Measurements from ENCODE around the gene ITPR1. TPM values are rescaled to one million over a fixed set of nuclear protein-coding genes. Genes with fewer than 3 reads are reported as not detected.

The ITPR1 gene
- total and polyA plus RNA-seq, 2 experiments from 2014 or later, result 6.8 to 21.0 TPM

- H3K9me2 ChIP-seq (ENCODE audit: insufficient read depth), result no peaks in the 10 kb centered on the region
- no peak overlapping the region for H3K27ac ChIP-seq (ENCODE audit: low read depth)
- no peak for DNase-seq (ENCODE audit: low spot score)
- no peak overlapping the region for H2AFZ ChIP-seq
- TF ChIP-seq EZH2phosphoT487 (IDR thresholded peaks at IDR 0.05; ENCODE audit: unreplicated experiment), result no peak
- no peak overlapping the region for H3K4me3 ChIP-seq
- H3K4me1 ChIP-seq (ENCODE audit: insufficient read depth), result no peaks in the 10 kb centered on the region; the same call in 1 of the 2 replicates
- Mint-ChIP-seq H3K4me3 (no peak overlapping the region), H3K9me3 (peaks cover 17% of the 10 kb centered on the region), H3K27me3 (ENCODE audit: insufficient read depth, low read depth, poor library complexity) (peaks cover 8% of the 10 kb centered on the region), H3K36me3 (ENCODE audit: low read depth) (peaks cover 33% of the 10 kb centered on the region), H3K27ac (no peak overlapping the region), H3K4me1 (peaks cover 13% of the 10 kb centered on the region)
- no peaks in the 10 kb centered on the region for H3K36me3 ChIP-seq (ENCODE audit: insufficient read depth)
- no peaks in the 10 kb centered on the region for H3F3A ChIP-seq (replicated peaks; ENCODE audit: low read depth)
- no peaks in the 10 kb centered on the region for H3K27me3 ChIP-seq (ENCODE audit: insufficient read depth)
- no peak for ATAC-seq
- H3K79me2 ChIP-seq (replicated peaks; ENCODE audit: insufficient read depth), result no peaks in the 10 kb centered on the region
- no peak overlapping the region for H3K4me2 ChIP-seq
- H4K20me1 ChIP-seq (replicated peaks; ENCODE audit: insufficient read depth), result no peaks in the 10 kb centered on the region
Measured at GRCh38 chr3:4816306-4816705, 323.2 kb downstream of the ITPR1 start.

GRCh38 chr3:4816718-4817117, 323.6 kb downstream of the ITPR1 start:
- H3K27ac ChIP-seq (ENCODE audit: low read depth), result no peak overlapping the region
- H3K4me2 ChIP-seq, result no peak overlapping the region
- Mint-ChIP-seq H3K9me3 (peaks cover 17% of the 10 kb centered on the region), H3K27ac (no peak overlapping the region), H3K4me3 (no peak overlapping the region), H3K27me3 (ENCODE audit: insufficient read depth, low read depth, poor library complexity) (peaks cover 8% of the 10 kb centered on the region), H3K36me3 (ENCODE audit: low read depth) (peaks cover 35% of the 10 kb centered on the region), H3K4me1 (peaks cover 13% of the 10 kb centered on the region)
- H3F3A ChIP-seq (replicated peaks; ENCODE audit: low read depth), result no peaks in the 10 kb centered on the region
- no peaks in the 10 kb centered on the region for H4K20me1 ChIP-seq (replicated peaks; ENCODE audit: insufficient read depth)
- ATAC-seq, result no peak
- no peaks in the 10 kb centered on the region for H3K79me2 ChIP-seq (replicated peaks; ENCODE audit: insufficient read depth)
- H3K27me3 ChIP-seq (ENCODE audit: insufficient read depth), result no peaks in the 10 kb centered on the region
- no peak overlapping the region for H2AFZ ChIP-seq
- DNase-seq (ENCODE audit: low spot score), result no peak
- H3K9me2 ChIP-seq (ENCODE audit: insufficient read depth), result no peaks in the 10 kb centered on the region
- no peaks in the 10 kb centered on the region; the same call in 1 of the 2 replicates for H3K4me1 ChIP-seq (ENCODE audit: insufficient read depth)
- no peak overlapping the region for H3K4me3 ChIP-seq
- no peaks in the 10 kb centered on the region for H3K36me3 ChIP-seq (ENCODE audit: insufficient read depth)
- TF ChIP-seq REST (IDR thresholded peaks at IDR 0.05; ENCODE audit: unreplicated experiment), result no peak
- TF ChIP-seq NANOG (IDR thresholded peaks at IDR 0.05; ENCODE audit: borderline replicate concordance), result no peak
- TF ChIP-seq ZNF331 (CRISPR knock-in tag; IDR thresholded peaks at IDR 0.05; ENCODE audit: low read depth), result no peak
- TF ChIP-seq EZH2phosphoT487 (IDR thresholded peaks at IDR 0.05; ENCODE audit: unreplicated experiment), result no peak
- TF ChIP-seq STAT1 (IDR thresholded peaks at IDR 0.05; ENCODE audit: unreplicated experiment), result no peak
- no peak for TF ChIP-seq CREB1 (CRISPR knock-in tag; IDR thresholded peaks at IDR 0.05; ENCODE audit: low read depth)
- no peak for TF ChIP-seq ZNF462 (CRISPR knock-in tag; IDR thresholded peaks at IDR 0.05)
- TF ChIP-seq JUNB (IDR thresholded peaks at IDR 0.05; ENCODE audit: unreplicated experiment), result no peak
- no peak for TF ChIP-seq CTCF (conservative IDR thresholded peaks at IDR 0.05; ENCODE audit: low read depth in 2 of 2)
- TF ChIP-seq ZNF114 (CRISPR knock-in tag; IDR thresholded peaks at IDR 0.05), result no peak
- no peak for TF ChIP-seq POLR2AphosphoS5 (IDR thresholded peaks at IDR 0.05; ENCODE audit: low read depth)

All from GM23338 (cell line).